DMS153 treated with DMSO at 0.1 percent for 48 hours (cell line): ENCODE results near the gene POFUT2.

Experiments used
- DNase-seq: peaks from one replicate; lab custom pipeline; 2025; ENCODE audit not compliant: unreplicated experiment; lab: John Stamatoyannopoulos, UW

The POFUT2 gene

GRCh38 chr21:45264146-45264911, 23.4 kb downstream of the POFUT2 start:
- DNase-seq = no peak

GRCh38 chr21:45263534-45263933, 24.2 kb downstream of the POFUT2 start:
- DNase-seq = no peak

GRCh38 chr21:45262616-45263015, 25.1 kb downstream of the POFUT2 start:
- DNase-seq = no peak

DNA sequence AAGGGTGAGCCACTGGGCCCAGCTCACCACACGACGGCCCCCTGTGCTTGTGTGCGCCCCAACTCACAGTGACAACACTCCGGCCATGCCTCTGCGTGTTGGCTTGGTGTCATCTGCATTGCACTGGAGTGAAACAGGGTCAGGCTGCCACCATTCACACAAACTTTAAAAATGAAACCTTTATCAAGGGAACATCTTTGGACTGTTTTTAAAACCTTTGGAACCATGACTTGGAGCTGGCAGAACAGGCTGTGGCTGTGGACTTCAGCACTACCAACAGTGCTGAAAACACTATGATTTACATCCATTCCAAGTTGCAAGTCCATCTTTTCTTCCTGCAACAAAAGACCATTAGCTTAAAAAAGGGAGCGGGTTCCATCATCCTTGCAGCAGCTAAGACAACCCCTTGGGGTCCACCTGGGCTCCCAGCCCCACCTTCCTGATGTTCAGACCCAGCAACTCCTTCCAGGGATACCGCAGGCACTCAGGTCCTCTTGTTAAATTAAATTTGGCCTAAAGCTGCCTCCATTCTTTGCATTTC, 25.6 kb downstream of the POFUT2 start:
- no peak for DNase-seq

DNA sequence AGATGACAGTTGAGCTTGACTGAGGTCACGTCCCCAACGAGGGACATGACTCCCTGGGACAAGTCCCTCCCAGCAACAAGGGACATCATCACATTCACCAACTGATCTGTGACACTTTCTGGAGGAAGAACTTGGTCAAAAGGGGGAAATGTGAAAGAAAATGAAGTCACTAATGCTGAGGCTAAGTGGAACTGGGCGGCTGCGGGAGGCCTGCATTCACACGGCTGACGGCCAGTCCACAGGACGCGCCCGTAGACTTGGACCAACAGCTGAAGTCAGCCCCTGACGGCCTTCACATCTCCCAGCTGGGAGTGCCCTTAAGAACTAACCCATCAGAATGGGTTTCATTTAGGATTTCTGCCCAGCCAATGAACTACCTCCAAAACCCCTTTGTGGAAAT, 26.6 kb downstream of the POFUT2 start:
- DNase-seq = no peak

DNA sequence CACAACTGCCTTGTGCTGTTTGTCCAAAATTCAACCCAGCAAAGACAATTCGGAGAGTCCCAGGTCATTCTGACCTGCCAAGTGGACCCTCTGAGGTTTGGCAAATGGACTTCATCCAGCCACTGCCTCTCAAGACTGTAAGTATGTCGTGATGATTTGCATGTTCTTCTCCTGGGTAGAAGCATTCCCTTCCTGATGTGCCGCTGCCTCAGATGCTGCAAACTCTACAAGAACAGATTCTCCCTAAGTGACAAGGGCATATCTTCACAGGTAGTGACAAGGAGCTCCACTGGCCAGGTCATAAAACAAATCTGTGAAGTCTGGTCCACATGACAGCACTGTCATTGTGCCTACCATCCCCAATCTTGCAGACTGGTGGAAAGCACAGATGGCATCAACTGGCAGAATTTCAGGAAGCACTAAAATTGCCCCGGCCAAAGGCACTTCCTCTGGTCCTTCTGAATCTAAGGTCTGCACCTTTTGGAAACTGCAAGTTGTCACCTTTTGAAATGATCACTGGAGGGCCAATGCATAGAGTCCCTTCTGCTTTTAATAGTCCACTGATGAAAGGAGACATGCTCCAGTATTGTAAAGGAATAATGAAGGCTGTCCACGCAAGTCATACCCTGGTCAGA, 27.4 kb downstream of the POFUT2 start:
- no peak for DNase-seq

GRCh38 chr21:45259206-45259840, 28.4 kb downstream of the POFUT2 start:
- DNase-seq = no peak

DNA sequence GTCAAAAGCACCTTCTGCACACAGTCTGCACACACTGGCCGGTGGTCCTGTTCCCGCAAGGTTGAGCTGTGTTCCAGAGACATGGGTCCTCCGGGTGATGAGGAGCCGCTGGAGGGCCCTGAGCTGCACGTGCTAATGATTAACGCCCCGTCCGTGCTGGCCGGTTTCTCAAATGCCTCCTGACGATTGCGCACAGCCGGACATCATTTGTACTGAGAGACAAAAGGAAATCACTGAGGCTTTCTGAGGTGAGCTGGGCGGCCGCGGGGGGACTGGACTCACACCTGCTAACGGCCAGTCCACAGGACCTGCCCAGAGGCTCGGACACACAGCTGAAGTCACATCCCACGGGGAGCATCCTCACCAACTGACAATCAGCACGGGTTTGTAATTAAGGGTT, 29.2 kb downstream of the POFUT2 start:
- DNase-seq = no peak

DNA sequence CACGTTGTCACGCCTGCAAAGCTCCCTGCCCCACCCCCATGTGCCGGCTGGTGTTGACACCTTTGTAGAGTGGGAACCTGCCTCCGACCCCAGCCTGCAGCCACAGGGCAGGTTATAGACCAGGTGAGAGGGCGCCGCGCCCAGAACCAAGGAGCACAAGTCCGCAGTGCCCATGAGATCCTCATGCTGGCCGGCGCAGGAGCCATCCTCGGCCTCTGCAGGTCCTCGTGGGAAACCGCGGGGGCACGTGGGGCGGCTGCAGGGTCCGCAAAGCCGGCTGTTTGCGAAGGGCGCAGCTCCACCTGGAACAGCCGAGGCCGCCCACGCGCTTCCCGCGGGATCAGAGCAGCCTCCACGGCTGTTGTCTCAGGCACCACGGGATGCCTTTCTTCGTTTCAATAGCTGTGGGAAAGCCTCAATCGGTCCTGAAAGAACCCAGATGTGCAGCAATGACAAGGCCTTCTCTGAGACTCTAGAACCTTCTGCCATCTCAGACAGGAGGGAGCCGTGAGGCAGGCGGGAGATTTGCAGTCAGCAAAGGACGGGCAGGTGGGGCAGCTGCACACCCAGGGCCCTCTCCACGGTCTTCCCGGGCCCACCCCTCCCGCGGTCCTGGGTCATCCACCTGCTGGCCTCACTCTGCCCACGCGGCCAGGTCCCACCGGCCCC, 29.9 kb downstream of the POFUT2 start:
- DNase-seq = no peak

GRCh38 chr21:45256912-45257672, 30.6 kb downstream of the POFUT2 start:
- no peak for DNase-seq

- no peak for DNase-seq
Observed at GRCh38 chr21:45256021-45256911, 31.4 kb downstream of the POFUT2 start.

DNA sequence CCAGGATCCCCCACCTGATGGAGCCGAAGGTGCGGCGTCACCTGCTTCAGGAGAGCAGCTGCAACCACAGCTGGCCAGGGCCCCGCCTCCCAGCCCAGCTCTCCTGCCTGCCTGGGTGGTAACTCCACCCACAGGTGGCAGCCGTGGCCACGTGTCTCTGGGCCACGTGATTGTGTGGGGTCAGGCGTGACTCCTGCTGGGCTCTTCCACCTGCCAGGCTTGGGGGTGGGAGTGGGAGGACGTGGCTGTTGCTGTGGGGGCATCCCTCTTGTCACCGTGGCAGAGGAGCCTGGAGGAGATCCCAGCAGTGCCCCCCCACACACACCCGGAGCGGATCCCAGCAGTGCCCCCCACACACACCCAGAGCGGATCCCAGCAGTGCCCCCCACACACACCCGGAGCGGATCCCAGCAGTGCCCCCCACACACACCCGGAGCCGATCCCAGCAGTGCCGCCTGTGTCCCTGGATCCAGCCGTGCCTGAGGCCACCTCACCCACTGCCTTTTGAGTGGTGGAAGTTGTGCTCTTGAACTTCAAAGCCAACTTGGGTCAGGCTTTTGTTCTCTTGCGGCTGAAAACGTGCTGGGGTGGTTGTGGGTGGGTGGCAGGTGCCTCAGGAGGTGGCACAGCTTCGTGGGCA, 32.2 kb downstream of the POFUT2 start:
- DNase-seq = peak; percentile 18

DNA sequence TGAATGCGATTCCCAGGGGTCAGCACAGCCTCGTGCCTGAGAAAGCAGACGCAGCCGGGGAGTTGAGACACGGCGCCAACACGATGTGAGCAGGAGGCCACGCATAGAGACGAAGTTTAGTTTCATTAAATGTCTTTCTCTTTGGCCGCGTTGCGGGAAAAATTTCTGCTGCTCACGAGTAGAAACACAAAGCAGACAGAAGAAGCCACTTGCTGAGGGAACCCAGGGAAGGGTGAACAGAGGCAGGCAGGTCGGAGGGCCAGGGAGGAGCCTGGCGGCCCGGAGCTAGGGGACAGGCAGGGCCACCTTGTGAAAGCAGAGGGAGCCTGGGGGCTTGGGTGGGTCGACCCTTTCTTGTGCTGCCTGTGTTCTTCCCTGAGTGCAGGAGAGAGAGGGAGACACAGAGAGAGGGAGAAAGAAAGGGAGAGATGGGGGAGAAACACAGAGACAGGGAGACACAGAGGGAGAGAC, 33.2 kb downstream of the POFUT2 start:
- no peak for DNase-seq

GRCh38 chr21:45253633-45254459, 33.8 kb downstream of the POFUT2 start:
- no peak for DNase-seq

GRCh38 chr21:45253180-45253579, 34.5 kb downstream of the POFUT2 start:
- no peak for DNase-seq

GRCh38 chr21:45252448-45252925, 35.2 kb downstream of the POFUT2 start:
- no peak for DNase-seq

DNA sequence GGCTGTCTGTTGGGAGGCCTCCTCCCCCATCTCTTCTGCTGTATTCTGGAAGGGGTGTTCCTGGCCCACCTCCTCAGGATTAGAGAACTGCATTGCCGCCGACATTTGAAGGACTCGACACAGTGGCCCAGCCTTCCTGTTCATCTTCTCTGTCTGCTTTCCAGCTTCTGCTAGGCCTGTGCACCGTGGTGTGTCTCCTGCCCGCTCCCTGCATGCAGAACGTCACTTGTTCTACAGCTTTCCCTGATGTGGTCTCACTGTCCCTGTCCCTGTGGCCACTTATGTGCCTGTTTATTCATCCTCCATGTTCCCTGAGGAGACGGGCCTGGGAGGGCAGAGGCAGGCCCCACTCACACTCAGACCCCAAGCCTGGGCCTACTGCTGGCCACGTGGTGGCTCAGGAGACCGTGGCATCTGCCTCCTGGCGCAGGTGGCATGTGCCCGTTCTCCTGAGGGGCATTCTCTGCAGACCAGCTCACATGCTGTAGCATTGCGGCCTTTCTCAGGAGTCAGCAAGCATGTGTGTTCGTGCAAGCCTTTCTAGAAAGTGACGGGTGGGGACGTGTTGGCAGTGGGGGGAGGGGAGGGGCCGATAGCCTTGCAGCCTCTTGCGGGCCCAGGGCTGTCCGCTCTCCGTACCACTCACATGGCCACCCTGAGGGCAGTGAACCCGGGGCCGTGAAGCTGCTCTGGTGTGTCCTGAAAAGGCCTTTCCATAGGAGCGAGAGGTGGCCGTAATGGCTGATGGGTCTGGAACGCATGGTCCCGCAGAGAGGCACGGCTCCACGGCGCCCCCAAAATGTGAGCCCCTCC, 35.9 kb downstream of the POFUT2 start:
- no peak for DNase-seq
